ENCODE data around the gene CAPNS2. TPM values are rescaled to one million over a fixed set of nuclear protein-coding genes. Genes with fewer than 3 reads are reported as not detected.

CAPNS2 gene
- total RNA-seq, 1 donor from 2014 or later = 0.35 TPM

GRCh38 chr16:55570159-55570558, 3.7 kb downstream of the CAPNS2 start:
- Mint-ChIP-seq H3K9me3 (ENCODE audit: low read depth) (no peaks in the 10 kb centered on the region), H3K4me3 (ENCODE audit: unreplicated experiment) (no peak overlapping the region), H3K27me3 (ENCODE audit: low read depth) (no peaks in the 10 kb centered on the region), H3K4me1 (ENCODE audit: low read depth) (peaks cover 26% of the 10 kb centered on the region), H3K36me3 (ENCODE audit: low read depth) (no peaks in the 10 kb centered on the region), H3K27ac (ENCODE audit: unreplicated experiment) (no peak overlapping the region)
- DNase-seq (ENCODE audit: low spot score) = no peak
- TF ChIP-seq CTCF (IDR thresholded peaks at IDR 0.05) = no peak

- Mint-ChIP-seq H3K27me3 (ENCODE audit: low read depth) (no peaks in the 10 kb centered on the region), H3K4me3 (ENCODE audit: unreplicated experiment) (no peak overlapping the region)
- TF ChIP-seq CTCF (IDR thresholded peaks at IDR 0.05) = no peak
Measured at GRCh38 chr16:55571191-55571897, 4.9 kb downstream of the CAPNS2 start.

GRCh38 chr16:55572439-55572838, 6.0 kb downstream of the CAPNS2 start:
- Mint-ChIP-seq H3K4me3 (ENCODE audit: unreplicated experiment) (no peak overlapping the region), H3K27me3 (ENCODE audit: low read depth) (no peaks in the 10 kb centered on the region), H3K9me3 (ENCODE audit: low read depth) (no peaks in the 10 kb centered on the region), H3K4me1 (ENCODE audit: low read depth) (peaks cover 21% of the 10 kb centered on the region), H3K27ac (ENCODE audit: unreplicated experiment) (no peak overlapping the region), H3K36me3 (ENCODE audit: low read depth) (no peaks in the 10 kb centered on the region)
- TF ChIP-seq CTCF (IDR thresholded peaks at IDR 0.05) = no peak
- DNase-seq (ENCODE audit: low spot score) = no peak

More at GRCh38 chr16:55571191-55571897, 4.9 kb downstream of the CAPNS2 start:
- Mint-ChIP-seq H3K4me1 (ENCODE audit: low read depth) (peaks cover 26% of the 10 kb centered on the region), H3K36me3 (ENCODE audit: low read depth) (no peaks in the 10 kb centered on the region), H3K27ac (ENCODE audit: unreplicated experiment) (no peak overlapping the region), H3K9me3 (ENCODE audit: low read depth) (no peaks in the 10 kb centered on the region)
- DNase-seq (ENCODE audit: low spot score) = no peak

GRCh38 chr16:55574811-55575210, 8.3 kb downstream of the CAPNS2 start:
- Mint-ChIP-seq H3K4me3 (ENCODE audit: unreplicated experiment) (no peak overlapping the region), H3K27me3 (ENCODE audit: low read depth) (no peaks in the 10 kb centered on the region), H3K9me3 (ENCODE audit: low read depth) (no peaks in the 10 kb centered on the region), H3K27ac (ENCODE audit: unreplicated experiment) (no peak overlapping the region), H3K4me1 (ENCODE audit: low read depth) (no peaks in the 10 kb centered on the region), H3K36me3 (ENCODE audit: low read depth) (peaks cover 3% of the 10 kb centered on the region)
- DNase-seq (ENCODE audit: low spot score) = no peak
- TF ChIP-seq CTCF (IDR thresholded peaks at IDR 0.05) = no peak

- Mint-ChIP-seq H3K9me3 (ENCODE audit: low read depth) (no peaks in the 10 kb centered on the region), H3K4me3 (ENCODE audit: unreplicated experiment) (no peak overlapping the region)
- TF ChIP-seq CTCF (IDR thresholded peaks at IDR 0.05) = no peak
Measured at GRCh38 chr16:55575496-55575895, 9.0 kb downstream of the CAPNS2 start.

More at GRCh38 chr16:55575496-55575895, 9.0 kb downstream of the CAPNS2 start:
- DNase-seq (ENCODE audit: low spot score) = no peak
- H3K27ac Mint-ChIP-seq (ENCODE audit: unreplicated experiment) = no peak overlapping the region
- H3K4me1 Mint-ChIP-seq (ENCODE audit: low read depth) = no peaks in the 10 kb centered on the region
- no peaks in the 10 kb centered on the region for H3K27me3 Mint-ChIP-seq (ENCODE audit: low read depth)
- peaks cover 6% of the 10 kb centered on the region for H3K36me3 Mint-ChIP-seq (ENCODE audit: low read depth)

Data from chondrocyte (in vitro differentiated cells).